ENCODE measurements around the gene ACLY. TPM values are rescaled to one million over a fixed set of nuclear protein-coding genes. Genes with fewer than 3 reads are reported as not detected.

ACLY gene
- total and polyA plus RNA-seq, 2 of the 13 experiments (the other 11 are each of a cell fraction or from before 2014, with no cell fraction given) = 111 to 218 TPM

- peak; percentile 78 for TF ChIP-seq ZNF687 (CRISPR knock-in tag; IDR thresholded peaks at IDR 0.05)
- no peak for TF ChIP-seq STAT6 (CRISPR knock-in tag; IDR thresholded peaks at IDR 0.05; ENCODE audit: borderline replicate concordance)
- TF ChIP-seq, protein P1, sequence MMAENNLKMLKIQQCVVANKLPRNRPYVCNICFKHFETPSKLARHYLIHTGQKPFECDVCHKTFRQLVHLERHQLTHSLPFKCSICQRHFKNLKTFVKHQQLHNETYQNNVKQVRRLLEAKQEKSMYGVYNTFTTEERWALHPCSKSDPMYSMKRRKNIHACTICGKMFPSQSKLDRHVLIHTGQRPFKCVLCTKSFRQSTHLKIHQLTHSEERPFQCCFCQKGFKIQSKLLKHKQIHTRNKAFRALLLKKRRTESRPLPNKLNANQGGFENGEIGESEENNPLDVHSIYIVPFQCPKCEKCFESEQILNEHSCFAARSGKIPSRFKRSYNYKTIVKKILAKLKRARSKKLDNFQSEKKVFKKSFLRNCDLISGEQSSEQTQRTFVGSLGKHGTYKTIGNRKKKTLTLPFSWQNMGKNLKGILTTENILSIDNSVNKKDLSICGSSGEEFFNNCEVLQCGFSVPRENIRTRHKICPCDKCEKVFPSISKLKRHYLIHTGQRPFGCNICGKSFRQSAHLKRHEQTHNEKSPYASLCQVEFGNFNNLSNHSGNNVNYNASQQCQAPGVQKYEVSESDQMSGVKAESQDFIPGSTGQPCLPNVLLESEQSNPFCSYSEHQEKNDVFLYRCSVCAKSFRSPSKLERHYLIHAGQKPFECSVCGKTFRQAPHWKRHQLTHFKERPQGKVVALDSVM (CRISPR knock-in tag; IDR thresholded peaks at IDR 0.05) = no peak
- TF ChIP-seq SALL1 (CRISPR knock-in tag; IDR thresholded peaks at IDR 0.05) = peak; percentile 61
- TF ChIP-seq ZFP91 (CRISPR knock-in tag; IDR thresholded peaks at IDR 0.05; ENCODE audit: borderline replicate concordance) = peak; percentile 21; the same call in 1 of the 2 replicates
- no peak for TF ChIP-seq ZNF761 (CRISPR knock-in tag; conservative IDR thresholded peaks at IDR 0.05)
- TF ChIP-seq MED1 (CRISPR knock-in tag; IDR thresholded peaks at IDR 0.05) = 0 out of 2 replicates have a peak, but pooled peaks have one; percentile 14
- TF ChIP-seq ZBTB38 (CRISPR knock-in tag; IDR thresholded peaks at IDR 0.05) = 0 out of 2 replicates have a peak, but pooled peaks have one; percentile 52
- no peak for TF ChIP-seq ZNF235 (CRISPR knock-in tag; IDR thresholded peaks at IDR 0.05; ENCODE audit: borderline replicate concordance)
- TF ChIP-seq FOXC1 (CRISPR knock-in tag; IDR thresholded peaks at IDR 0.05; ENCODE audit: borderline replicate concordance) = 0 out of 2 replicates have a peak, but pooled peaks have one; percentile 29
- no peak for TF ChIP-seq ZNF781 (CRISPR knock-in tag; IDR thresholded peaks at IDR 0.05; ENCODE audit: borderline replicate concordance, not compliant biosample characterization)
- no peak for TF ChIP-seq ZNF44 (CRISPR knock-in tag; IDR thresholded peaks at IDR 0.05)
- peak; percentile 60; the same call in 1 of the 2 replicates for TF ChIP-seq ONECUT2 (CRISPR knock-in tag; IDR thresholded peaks at IDR 0.05)
- TF ChIP-seq ARNTL (CRISPR knock-in tag; IDR thresholded peaks at IDR 0.05) = no peak
- no peak for TF ChIP-seq ZNF383 (CRISPR knock-in tag; IDR thresholded peaks at IDR 0.05; ENCODE audit: borderline replicate concordance)
- no peak for TF ChIP-seq TEAD3 (CRISPR knock-in tag; optimal IDR thresholded peaks at IDR 0.05; ENCODE audit: borderline replicate concordance)
- peak; percentile 81; the same call in 1 of the 2 replicates for TF ChIP-seq KAT2B (IDR thresholded peaks at IDR 0.05; ENCODE audit: borderline replicate concordance, low read depth, low read length)
- TF ChIP-seq ZNF570 (CRISPR knock-in tag; IDR thresholded peaks at IDR 0.05; ENCODE audit: borderline replicate concordance) = no peak
These were observed 45.0 kb downstream of the ACLY start (continued) for GRCh38 chr17:41873559-41874292.

Measured in HepG2 (cell line).